Measurements from ENCODE around the gene CTH. TPM values are rescaled to one million over a fixed set of nuclear protein-coding genes. Genes with fewer than 3 reads are reported as not detected.
A peak's percentile ranks its signal among the peaks of the same experiment; 100 is the strongest.

CTH gene
- total and polyA plus RNA-seq, 2 of the 13 experiments (the other 11 are each of a cell fraction or from before 2014, with no cell fraction given), result 8.7 to 19.7 TPM

GRCh38 chr1:70486676-70487458 is 75.8 kb downstream of the CTH start:
- BruUV-seq (replicated peaks), result no TSS peak
- TF ChIP-seq PRMT3 (CRISPR knock-in tag; IDR thresholded peaks at IDR 0.05; ENCODE audit: borderline replicate concordance, low read depth) (no peak), ZNF629 (CRISPR knock-in tag; conservative IDR thresholded peaks at IDR 0.05) (no peak), E2F2 (CRISPR knock-in tag; IDR thresholded peaks at IDR 0.05; ENCODE audit: borderline replicate concordance) (no peak), MXD4 (CRISPR knock-in tag; IDR thresholded peaks at IDR 0.05) (no peak), EEA1 (CRISPR knock-in tag; IDR thresholded peaks at IDR 0.05; ENCODE audit: borderline replicate concordance) (no peak), IRF1 (CRISPR knock-in tag; IDR thresholded peaks at IDR 0.05; ENCODE audit: low read depth) (no peak), ZNF816 (CRISPR knock-in tag; IDR thresholded peaks at IDR 0.05; ENCODE audit: borderline replicate concordance) (no peak), ZFP90 (CRISPR knock-in tag; IDR thresholded peaks at IDR 0.05; ENCODE audit: borderline replicate concordance) (no peak), ETS1 (CRISPR knock-in tag; IDR thresholded peaks at IDR 0.05) (no peak), ZNF772 (CRISPR knock-in tag; IDR thresholded peaks at IDR 0.05) (no peak), ZC3H4 (CRISPR knock-in tag; IDR thresholded peaks at IDR 0.05; ENCODE audit: borderline replicate concordance) (no peak), ZNF451 (CRISPR knock-in tag; IDR thresholded peaks at IDR 0.05) (no peak), ZNF512 (CRISPR knock-in tag; IDR thresholded peaks at IDR 0.05) (no peak), ZNF607 (CRISPR knock-in tag; IDR thresholded peaks at IDR 0.05; ENCODE audit: borderline replicate concordance) (no peak), ZNF790 (CRISPR knock-in tag; IDR thresholded peaks at IDR 0.05; ENCODE audit: borderline replicate concordance) (no peak), TCF7 (IDR thresholded peaks at IDR 0.05; ENCODE audit: low read depth) (no peak), ZNF276 (CRISPR knock-in tag; IDR thresholded peaks at IDR 0.05; ENCODE audit: low read depth) (no peak)

More at GRCh38 chr1:70486676-70487458, 75.8 kb downstream of the CTH start:
- ChIA-PET POLR2A (no interaction called here), CTCF (ENCODE audit: low intra/inter-chr PET ratio, low total read pairs) (no interaction called here)
- Histone ChIP-seq H3K27ac (ENCODE audit: extremely low read length, insufficient read depth, low read length) (no peak overlapping the region), H3K27me3 (ENCODE audit: control insufficient read depth in 1 of 2, insufficient read depth in 2 of 2, low read length in 2 of 2) (no peaks in the 10 kb centered on the region), H4K20me1 (ENCODE audit: insufficient read depth, low read length) (no peaks in the 10 kb centered on the region), H3K4me1 (ENCODE audit: insufficient read depth, low read length) (no peaks in the 10 kb centered on the region), H3K36me3 (replicated peaks in 1 of 2; ENCODE audit: control insufficient read depth in 1 of 2, insufficient read depth in 2 of 2, low read length in 2 of 2) (no peaks in the 10 kb centered on the region), H3K4me2 (ENCODE audit: low read depth, low read length) (no peak overlapping the region), H3K9ac (ENCODE audit: insufficient read depth, low read depth, low read length) (no peak overlapping the region), H3K79me2 (ENCODE audit: insufficient read depth, low read length) (no peaks in the 10 kb centered on the region), H2AFZ (ENCODE audit: low read length) (no peak overlapping the region), H3K9me3 (ENCODE audit: low read length) (no peaks in the 10 kb centered on the region), H3K4me3 (replicated peaks in 1 of 3; ENCODE audit: insufficient read depth in 1 of 3, low read depth in 2 of 3, low read length in 3 of 3) (no peak overlapping the region)
- in situ Hi-C loops (cut with HindIII; ENCODE audit: extremely low pct_ligation_motif_present, low pct_unique_long_range_greater_than_20kb) (loop anchor here (5.0 kb wide), 1 partner anchor 355 kb away; no protein-coding TSS in a partner anchor), intact Hi-C loops (cut with micrococcal nuclease; ENCODE audit: unreplicated experiment) (loop anchor here (5.0 kb wide), 2 partner anchors 455 to 750 kb away; no protein-coding TSS in a partner anchor)
- ATAC-seq (peak; percentile 60), DNase-seq (ENCODE audit: low spot score) (no peak), FAIRE-seq (no peak)
- 14% methylated on average over 1 of the region's 2 CpGs for WGBS (ENCODE audit: low lambda C conversion rate)

Measured in HepG2 (cell line).